GM18517 (cell line): ENCODE data around the gene PPT2.

ENCODE experiments used
- ATAC-seq: cut with Tn5 transposase; IDR thresholded peaks from one replicate; pipeline ENCODE4 v1.9.1; 2021; ENCODE audit warnings: mild to moderate bottlenecking, moderate library complexity; ENCODE audit not compliant: unreplicated experiment

Gene PPT2

DNA sequence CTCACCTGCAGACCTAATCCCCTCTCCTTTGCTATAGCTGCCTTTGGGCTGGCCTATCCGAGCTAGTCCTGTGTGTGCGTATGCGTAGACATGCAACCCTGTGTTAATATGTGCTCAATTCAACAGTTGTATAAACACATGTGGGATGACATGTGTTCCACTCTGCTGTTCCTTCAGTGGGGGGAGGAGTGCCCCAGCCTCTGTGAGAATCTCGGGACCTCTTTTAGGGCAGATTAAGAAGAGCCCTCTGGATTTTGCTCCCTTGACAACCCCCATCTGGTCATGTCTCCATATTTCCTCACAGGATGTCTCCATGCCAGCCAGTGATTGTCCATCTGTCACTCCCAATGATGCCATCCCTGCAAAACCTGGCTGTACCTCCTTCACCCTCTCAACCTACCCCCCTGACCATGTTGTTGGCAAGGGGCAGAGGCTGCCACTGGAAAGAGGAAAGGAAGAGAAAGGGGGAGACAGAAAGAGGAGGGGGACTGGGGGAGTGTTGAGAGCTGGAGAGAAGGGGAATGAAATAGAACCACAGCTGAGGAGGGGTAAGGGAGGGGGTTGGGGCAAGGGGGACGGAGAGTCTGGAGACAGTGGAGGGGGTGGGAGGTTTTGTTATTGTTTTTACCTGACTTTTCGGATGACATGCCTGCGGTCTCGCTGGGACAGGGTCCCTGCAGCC lies 2.6 kb upstream of the PPT2 start:
- no peak for ATAC-seq

DNA sequence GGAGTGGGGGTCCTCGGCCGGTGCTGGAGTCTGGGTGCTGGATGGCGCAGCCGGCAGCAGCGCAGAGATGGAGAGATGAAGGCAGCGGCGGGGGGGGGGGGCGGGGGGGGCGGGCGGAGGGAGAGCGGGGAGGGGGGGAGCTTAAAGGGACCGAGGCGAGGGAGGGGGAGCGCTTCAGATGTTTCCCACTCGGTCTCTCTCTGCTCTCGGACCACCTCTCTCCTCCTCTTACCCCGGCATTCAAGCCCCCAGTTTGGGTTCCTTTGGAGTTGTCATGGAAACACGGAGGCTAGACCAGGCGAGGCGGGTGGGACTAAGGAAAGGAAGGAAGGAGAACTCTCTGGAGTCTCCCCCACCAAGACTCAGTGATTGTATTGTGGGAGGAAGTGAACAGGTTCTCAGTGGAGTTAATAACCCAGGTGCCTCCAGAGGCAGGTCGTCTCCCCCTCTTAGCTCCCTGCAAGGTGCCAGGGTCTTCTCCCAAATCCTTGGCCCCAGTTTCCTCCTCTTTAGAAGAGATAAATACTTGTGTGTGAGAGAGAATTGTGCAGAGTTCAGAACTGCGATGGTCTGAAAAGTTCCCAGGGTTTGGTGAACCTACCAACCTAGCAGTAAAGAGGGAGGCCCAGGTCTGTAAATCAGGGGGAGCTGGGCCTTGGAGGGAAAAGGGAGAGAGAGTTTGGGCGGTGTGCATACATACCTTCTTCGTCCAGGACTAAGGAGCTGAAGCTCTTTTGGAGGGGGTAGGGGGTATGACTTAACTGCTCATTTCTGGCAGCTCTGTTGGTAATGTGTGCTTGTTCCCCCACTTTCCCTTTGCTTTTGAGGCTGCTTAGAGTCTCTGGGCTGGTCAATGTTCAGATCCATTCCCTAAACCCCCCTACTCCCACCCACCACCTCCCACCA lies 1.8 kb upstream of the PPT2 start, which contains the start of gene PRRT1:
PRRT1 (minus strand) TSS at position 77 of the 906 bp plus-strand sequence. CDS start 112 bp downstream, outside the sequence.
- ATAC-seq: no peak

DNA sequence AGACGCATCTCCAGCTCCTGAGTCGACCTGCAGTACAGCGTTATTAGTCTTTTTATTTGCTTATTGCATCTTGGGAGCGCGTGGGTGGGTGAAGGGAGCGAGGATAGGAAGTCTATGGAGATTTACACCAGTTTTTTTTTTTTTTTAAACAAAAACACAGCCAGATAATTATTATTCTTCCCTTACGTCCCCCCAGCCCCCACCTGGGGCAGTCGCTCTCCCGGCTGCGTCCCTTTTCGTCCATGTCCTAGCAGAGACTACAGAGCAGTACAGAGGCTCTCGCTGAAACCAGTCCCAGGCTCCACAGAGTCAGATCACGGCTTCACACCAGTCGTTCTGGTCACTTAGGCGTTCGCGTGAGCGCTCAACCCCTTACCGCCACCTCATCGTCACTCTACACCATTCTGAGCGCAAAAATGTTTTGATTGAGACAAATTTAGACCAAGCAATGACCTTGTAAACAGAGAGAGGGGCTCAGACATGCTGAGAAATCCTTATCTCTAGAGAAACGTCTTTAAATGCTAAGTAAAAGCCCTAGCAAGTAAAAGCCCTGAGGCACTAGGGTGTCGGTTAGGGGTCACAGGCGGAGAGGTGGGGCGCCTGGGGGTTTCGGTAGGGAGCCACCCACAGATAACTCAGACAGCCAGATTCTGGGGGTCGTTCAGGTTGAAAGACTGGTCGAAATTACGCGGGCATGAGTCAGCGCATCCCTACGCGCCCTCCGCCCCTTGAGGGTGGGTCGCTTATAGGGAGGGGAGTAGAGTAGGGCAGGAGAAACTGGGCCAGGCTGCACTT lies 975 bp upstream of the PPT2 start:
- no peak for ATAC-seq

DNA sequence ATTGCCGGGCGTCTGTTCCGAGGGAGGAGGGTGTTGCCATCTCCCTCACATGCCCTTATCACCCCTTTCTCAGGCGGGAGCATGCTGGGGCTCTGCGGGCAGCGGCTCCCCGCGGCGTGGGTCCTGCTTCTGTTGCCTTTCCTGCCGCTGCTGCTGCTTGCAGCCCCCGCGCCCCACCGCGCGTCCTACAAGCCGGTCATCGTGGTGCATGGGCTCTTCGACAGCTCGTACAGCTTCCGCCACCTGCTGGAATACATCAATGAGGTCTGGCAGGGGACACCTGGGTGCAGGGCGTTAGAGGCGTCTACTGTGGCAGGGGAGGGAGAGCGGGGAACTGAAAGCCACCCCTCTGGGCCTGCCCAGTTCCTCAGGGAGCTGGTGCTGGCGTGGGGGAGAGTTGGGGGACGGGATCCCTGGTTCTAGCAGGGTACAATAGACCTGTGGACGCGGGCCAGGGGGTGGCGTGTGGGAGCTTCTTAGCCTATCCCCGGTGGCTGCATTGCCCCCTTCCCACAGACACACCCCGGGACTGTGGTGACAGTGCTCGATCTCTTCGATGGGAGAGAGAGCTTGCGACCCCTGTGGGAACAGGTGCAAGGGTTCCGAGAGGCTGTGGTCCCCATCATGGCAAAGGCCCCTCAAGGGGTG lies 697 bp downstream of the PPT2 start:
- ATAC-seq: no peak

DNA sequence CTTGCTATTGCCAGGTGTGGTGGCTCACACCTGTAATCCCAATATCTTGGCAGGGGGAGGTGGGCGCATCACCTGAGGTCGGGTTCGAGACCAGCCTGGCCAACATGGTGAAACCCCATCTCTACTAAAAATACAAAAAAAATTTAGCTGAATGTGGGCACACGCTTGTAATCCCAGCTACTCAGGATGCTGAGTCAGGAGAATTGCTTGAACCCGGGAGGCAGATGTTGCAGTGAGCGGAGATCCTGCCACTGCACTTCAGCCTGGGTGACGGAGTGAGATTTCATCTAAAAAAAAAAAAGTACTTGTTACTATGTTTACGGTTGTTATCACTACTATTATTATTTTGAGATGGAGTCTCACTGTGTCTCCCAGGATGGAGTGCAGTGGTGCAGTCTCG lies 3.0 kb downstream of the PPT2 start:
- no peak for ATAC-seq

DNA sequence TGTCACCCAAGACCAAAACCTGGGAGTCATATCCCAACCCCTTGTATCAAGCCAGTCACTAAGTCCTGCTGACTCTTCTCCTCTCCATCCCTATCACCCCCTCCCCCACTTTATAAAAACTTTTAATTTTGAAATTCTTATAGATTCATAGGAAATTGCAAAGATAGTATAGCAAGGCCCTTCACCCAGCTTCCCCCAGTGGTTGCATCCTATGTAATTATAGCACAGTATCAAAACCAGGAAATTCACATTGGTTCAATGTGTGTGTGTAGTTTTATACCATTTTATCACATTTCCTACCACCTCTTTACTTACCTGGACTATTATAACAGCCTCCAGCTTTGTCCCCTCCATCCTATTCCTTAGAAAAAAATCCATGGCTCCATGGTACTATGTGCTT lies 4.1 kb downstream of the PPT2 start:
- no peak for ATAC-seq

DNA sequence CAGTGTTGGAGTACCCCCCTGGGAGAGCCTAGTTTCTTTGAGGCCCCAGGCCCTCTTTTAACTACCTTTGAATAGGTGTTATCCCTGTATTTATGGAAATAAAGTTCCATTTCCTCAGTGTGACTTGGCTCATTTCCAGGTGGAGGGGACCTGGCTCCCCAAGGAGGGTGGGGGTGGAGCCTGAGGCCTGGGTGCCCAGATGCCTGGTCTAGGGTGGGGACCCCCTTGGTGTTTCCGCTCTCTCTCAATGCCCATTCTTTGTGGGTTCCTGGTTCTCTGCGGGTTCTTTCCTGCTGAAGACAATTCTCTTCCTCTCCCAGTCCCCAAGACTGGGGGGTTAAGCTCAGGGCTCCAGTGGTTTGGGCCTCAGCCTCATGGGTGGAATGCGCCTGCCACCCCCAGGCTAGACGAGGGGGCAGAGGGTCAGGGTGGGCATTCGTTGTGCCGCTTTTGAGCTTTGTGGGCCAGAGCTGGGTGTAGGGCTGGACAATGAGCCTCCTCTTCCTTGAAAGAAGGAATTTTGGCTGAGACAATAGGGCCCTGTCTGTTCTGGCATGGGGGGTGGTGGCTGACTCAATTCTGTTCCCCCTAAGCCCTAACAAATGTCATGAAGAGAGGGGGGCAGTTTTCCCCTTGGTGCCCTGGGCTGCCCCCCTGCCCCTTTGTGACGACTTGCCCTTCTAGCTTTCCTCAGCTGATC lies 9.8 kb downstream of the PPT2 start:
- ATAC-seq: no peak

DNA sequence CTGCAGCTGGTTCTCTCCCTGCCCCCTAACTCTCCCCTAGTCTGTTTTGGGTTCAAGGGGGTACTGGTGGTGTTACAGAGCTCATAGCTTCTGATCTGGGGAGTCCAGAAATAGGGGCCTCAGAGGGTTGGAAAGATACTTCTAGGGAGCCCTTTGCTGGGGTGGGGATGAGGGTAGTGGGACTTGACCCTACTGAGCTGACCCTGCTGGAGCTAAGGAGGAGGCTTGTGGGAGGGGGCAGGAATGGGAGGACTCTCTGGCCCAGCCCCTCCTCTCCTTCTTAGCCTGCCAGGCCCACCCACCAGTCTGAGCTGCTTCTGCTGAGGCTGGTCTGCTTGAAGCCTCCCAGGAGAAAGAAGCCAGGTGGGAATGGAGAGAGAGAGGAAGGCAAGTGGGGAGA lies 10.4 kb downstream of the PPT2 start, which contains the start of gene EGFL8:
EGFL8 (plus strand) TSS at position 301 of the 400 bp plus-strand sequence. CDS start 1,571 bp downstream, outside the sequence.
- no peak for ATAC-seq

DNA sequence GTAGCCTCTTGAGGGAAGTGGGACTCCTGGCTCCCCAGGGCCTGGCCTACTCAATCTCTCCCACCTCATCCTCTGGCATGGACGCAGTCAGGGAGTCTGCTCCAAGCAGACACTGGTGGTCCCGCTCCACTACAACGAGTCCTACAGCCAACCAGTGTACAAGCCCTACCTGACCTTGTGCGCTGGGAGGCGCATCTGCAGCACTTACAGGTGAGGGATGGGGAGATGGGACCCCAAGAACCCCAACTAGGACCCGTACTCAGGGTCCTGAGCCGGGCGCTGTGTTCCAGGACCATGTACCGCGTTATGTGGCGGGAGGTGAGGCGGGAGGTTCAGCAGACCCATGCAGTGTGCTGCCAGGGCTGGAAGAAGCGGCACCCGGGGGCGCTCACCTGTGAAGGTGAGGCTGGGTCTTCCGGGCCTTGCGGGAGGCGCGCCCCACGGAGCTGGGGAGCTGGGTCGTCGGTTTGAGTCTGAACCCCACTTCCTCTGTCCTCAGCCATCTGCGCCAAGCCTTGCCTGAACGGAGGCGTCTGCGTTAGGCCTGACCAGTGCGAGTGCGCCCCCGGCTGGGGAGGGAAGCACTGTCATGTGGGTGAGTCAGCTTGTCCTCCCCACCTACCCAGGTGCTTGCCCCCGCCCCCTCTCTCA lies 12.6 kb downstream of the PPT2 start:
- ATAC-seq: no peak

DNA sequence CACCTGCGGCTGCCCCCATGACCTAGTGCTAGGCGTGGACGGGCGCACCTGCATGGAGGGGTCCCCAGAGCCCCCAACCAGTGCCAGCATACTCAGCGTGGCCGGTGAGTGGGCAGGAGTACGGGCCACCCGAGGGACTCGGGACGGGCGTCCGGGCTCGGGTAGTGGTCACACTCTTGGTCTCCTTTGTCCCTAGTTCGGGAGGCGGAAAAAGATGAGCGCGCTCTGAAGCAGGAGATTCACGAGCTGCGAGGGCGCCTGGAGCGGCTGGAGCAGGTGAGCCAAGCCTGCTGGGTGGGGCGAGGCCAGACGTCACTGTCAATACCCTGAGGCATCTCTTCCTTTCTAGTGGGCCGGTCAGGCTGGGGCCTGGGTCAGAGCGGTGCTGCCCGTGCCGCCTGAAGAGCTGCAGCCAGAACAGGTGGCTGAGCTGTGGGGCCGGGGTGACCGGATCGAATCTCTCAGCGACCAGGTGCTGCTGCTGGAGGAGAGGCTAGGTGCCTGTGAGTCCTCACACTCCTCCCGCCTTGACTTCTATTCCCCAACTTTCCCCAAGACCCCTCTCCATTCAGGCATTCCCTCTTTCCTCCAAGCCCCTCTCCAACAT lies 13.3 kb downstream of the PPT2 start:
- no peak for ATAC-seq

DNA sequence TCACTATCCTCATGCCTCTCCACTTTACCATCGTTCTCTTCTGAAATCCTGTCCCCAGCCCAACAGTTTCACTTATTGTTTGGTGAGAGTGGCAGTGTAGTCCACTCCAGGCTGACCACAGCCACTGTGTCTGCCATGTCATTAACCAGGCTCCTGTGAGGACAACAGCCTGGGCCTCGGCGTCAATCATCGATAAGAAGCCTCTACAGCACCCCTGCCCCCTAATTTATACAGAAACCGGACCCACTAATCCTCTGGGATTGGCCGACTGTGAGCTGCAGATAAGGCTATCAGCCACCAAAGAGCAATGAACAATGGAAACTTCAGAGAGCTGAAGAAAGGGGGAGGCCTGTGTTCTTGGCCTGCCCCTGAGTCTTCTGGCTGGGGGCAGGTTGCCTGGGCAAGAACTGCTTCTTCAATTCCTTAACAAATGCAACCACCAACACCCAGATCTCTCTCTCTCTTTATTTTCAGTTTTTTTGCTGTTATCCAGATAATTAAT lies 13.9 kb downstream of the PPT2 start:
- ATAC-seq: no peak

DNA sequence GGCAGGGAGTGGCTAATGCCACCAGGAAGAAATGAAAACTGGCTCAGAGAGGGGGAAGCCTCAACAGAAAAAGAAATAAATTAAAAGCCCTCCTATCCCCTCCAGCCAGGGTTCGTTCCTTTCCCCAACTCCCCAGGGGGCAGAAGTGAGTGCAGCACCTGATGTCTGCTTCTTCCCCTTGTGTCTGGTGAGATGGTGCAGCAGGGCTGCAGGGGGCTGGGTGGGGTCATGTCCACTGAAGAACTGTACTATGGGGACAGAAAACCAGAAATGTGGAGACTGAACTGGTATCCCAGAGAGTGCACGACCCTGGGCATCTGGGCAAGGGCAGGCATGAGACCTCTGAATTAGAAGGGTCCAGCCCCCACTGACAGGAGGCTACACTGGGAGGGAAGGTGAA lies 14.4 kb downstream of the PPT2 start:
- no peak for ATAC-seq

DNA sequence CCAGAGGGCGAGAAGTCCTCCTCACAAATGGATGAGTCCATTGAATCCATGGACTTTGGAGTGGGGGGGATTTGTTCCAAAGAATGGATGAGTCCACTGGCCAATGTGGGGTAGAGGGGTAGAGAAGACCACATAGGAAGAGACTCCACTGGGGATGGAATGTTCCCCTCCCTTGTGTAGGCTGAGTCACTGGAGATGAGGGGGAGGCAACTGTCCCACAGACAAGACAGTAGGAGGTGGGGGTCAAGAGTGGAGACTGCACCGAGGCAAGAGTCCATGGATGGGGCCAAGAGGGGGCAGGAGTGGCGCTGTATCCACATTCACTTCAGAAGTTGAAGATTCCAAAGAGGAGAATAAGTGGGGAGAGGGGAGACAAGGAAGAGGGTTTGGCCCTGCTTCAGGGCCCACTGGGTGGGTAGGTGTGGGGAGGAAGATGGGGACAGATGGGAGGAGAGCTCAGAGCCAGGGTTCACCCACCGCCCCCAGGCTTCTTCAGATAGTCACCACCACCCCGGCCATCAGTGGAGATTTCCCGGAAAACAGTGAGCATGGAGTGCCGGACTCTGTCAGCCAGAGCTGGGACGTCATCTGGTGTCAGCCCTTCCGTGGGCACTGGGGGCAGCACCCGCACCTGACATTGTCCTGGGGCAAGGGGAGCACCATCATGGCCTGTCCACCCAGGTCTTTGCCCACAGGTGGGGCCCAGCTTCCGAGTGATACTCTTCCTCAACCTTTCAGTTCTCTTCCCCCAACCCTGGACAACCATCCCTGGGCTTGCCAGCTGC lies 15.1 kb downstream of the PPT2 start:
- ATAC-seq: no peak

DNA sequence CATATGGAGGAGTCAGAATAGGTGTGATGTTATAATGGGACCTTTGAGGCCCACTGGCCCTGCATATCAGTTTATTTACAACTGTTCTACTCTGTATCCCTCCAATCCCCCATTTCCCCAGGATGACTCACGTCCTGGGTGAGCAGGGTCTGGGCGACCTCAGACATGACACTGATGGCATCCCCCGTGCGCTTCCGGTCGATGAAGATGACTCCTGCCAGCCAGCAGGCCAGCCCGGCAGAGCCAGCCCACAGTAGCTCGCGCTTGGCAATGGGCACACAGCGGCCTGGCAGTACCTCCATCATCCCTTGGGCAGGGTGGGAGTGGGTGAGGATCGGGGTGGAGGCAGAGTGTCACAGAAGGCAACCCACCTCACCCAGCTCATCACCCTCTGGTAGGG lies 16.4 kb downstream of the PPT2 start:
- ATAC-seq: no peak

DNA sequence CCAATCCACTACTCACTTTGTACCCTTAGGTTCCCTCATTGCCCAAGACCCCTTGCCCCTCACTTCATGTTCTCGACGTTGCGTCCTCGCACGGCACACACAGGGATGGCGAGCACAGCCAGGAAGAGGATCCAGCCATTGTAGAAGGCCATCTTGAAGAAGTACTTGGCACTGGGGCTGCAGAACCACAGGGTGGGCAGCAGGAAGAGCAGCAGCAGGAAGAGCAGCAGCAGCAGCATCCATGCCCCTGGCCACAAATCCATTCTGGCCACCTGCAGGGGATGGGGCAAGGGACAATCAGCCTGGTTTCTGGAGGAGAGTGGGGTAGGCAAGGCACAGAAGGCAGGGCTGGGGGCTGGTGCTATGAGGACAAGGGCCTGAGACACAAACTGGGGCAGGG lies 17.3 kb downstream of the PPT2 start:
- no peak for ATAC-seq

DNA sequence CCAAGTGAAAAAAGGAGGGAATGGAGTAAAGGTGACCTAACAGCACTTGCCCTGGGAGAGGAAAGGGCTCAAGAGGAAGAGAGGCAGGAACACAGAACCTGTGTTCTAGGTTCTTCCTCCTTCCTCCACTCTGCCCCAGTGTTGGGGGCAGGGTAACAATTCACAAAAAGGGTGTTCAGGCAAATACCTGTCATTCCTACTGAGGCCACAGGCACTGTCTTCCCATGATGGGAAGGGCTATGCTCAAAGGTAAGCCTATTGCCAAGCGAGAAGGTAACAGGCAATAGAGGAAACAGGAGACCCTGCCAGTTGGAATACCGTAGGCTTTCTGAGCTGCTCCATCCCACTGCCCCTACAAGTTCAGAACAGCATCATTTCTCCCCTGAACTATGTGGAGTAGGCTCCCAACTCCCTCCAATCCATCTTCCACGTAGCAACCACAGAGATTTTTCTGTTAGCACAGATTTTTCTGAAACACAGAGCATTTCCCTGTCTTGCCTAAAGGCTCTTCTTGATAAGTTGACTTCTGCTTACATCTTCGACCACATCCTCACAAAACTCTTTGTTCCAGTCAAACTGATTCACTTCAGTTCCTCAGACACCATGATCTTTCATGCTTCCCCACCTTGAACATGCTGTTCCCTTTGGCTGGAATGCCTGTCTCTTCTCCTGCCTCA lies 19.2 kb downstream of the PPT2 start:
- ATAC-seq: no peak

DNA sequence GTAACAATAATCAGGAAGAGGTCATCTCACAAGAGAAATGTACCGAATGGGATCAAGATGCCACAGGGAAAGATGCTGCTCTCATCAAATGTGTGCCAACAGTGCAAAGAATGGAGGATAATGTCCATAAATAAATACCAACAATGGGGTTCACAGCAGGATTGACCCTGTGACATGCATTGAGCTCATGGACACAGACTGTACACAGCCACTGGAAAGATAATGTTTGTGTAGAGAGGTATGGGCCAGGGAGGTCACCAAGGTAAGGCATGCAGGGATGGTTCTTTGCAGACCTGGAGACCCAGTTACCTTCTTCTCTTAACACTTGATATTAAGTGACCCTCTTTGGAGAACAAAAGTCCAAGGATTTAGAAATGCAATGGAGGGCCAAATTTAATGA lies 20.5 kb downstream of the PPT2 start:
- no peak for ATAC-seq

DNA sequence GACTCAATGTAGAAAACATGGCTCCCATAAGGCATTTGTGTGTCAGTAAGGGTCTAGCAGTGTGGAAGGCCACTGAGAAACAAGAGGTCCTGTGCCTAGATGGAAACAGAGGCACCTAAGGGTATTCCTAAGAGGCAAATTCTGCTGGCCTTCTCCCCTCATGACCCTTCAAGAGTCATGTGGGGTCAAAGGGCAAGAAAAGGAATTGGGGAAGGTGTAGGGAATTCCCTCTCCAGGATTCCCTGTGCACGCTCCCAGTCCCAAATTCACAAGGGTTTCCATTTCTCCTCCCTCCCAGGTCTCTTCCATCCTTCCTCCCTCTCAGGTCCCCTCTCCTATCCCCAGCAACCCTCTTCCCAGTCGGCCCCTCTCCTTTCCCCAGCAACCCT lies 21.4 kb downstream of the PPT2 start:
- no peak for ATAC-seq
